Keratinocyte (primary cell): ENCODE results near the gene VCX3B. TPM values are rescaled to one million over a fixed set of nuclear protein-coding genes. Genes with fewer than 3 reads are reported as not detected.
A peak's percentile ranks its signal among the peaks of the same experiment; 100 is the strongest.

Experiments used
- DNase-seq: peaks from one replicate; pipeline ENCODE4 v3.0.0-alpha.2; 2011; ENCODE audit warnings: low read depth, missing footprints, low spot score
- FAIRE-seq: peaks from 2 replicates; lab custom pipeline; 2011; peaks lifted over from hg19 to GRCh38; lab: Jason Lieb, UNC
- H2AFZ ChIP-seq: 2 replicates; pipeline ENCODE4 v1.6.0; 2012; ENCODE audit warnings: low read length, control low read depth, inconsistent platforms; ENCODE audit not compliant: control insufficient read depth
- H3K27ac ChIP-seq: 2 replicates; pipeline ENCODE4 v1.5.1; 2011; ENCODE audit warnings: low read length; ENCODE audit not compliant: control insufficient read depth, insufficient read depth
- H3K27me3 ChIP-seq: 3 replicates; pipeline ENCODE4 v1.6.0; 2011; ENCODE audit warnings: low read length; ENCODE audit not compliant: control insufficient read depth, insufficient read depth; ENCODE audit errors: extremely low read depth
- H3K36me3 ChIP-seq, 2 experiments: 2 replicates in 1 of 2; 3 replicates in 1 of 2; pipeline ENCODE4 v1.5.1; 2011; ENCODE audit warnings: low read length in 2 of 2, mild to moderate bottlenecking in 1 of 2; ENCODE audit not compliant: control insufficient read depth in 2 of 2, insufficient read depth in 2 of 2; ENCODE audit errors: extremely low read depth in 1 of 2
- H3K4me1 ChIP-seq: 3 replicates; pipeline ENCODE4 v1.5.1; 2011; ENCODE audit warnings: low read length; ENCODE audit not compliant: control insufficient read depth, insufficient read depth; ENCODE audit errors: extremely low read depth
- H3K4me2 ChIP-seq: 3 replicates; pipeline ENCODE4 v1.6.0; 2011; ENCODE audit warnings: low read depth, low read length; ENCODE audit not compliant: control insufficient read depth, insufficient read depth; ENCODE audit errors: extremely low read depth
- H3K4me3 ChIP-seq, 3 experiments: fragments of 200-600 bp in 1 of 3; sonication (generic) in 1 of 3; 2 replicates in 2 of 3; 3 replicates in 1 of 3; pipeline ENCODE4 v1.5.1; 2011 to 2016; ENCODE audit warnings: low read length in 3 of 3, mild to moderate bottlenecking in 3 of 3, control low read depth in 2 of 3, inconsistent platforms in 1 of 3, low read depth in 1 of 3, mixed read lengths in 1 of 3, mixed run types in 1 of 3, moderate library complexity in 1 of 3; ENCODE audit not compliant: control insufficient read depth in 2 of 3, insufficient read depth in 2 of 3; ENCODE audit errors: extremely low read depth in 1 of 3
- H3K79me2 ChIP-seq: 2 replicates; pipeline ENCODE4 v1.6.0; 2012; ENCODE audit warnings: low read length; ENCODE audit not compliant: control insufficient read depth, insufficient read depth
- H3K9ac ChIP-seq: 3 replicates; pipeline ENCODE4 v1.6.0; 2011; ENCODE audit warnings: low read length; ENCODE audit not compliant: control insufficient read depth, insufficient read depth; ENCODE audit errors: extremely low read depth
- H3K9me1 ChIP-seq: 3 replicates; pipeline ENCODE4 v1.6.0; 2011; ENCODE audit warnings: low read length; ENCODE audit not compliant: control insufficient read depth, insufficient read depth; ENCODE audit errors: extremely low read depth
- H3K9me3 ChIP-seq: 2 replicates; pipeline ENCODE4 v1.5.1; 2012; ENCODE audit warnings: low read depth, low read length; ENCODE audit not compliant: control insufficient read depth
- H4K20me1 ChIP-seq: 3 replicates; pipeline ENCODE4 v1.6.0; 2011; ENCODE audit warnings: low read length; ENCODE audit not compliant: control insufficient read depth, insufficient read depth; ENCODE audit errors: extremely low read depth
- EZH2 ChIP-seq: IDR thresholded peaks from one replicate; pipeline ENCODE4 v1.6.1; 2012; ENCODE audit warnings: inconsistent platforms, mild to moderate bottlenecking, low read length, moderate library complexity
- dilution Hi-C: fragments of 300-500 bp; cut with MboI; formaldehyde crosslinking; loops from one replicate; pipeline ENCODE4 v1.7.0; 2020; ENCODE audit warnings: low sequenced_read_pairs; ENCODE audit not compliant: extremely low pct_ligation_motif_present
- polyA plus RNA-seq, 5 experiments: library from polyadenylated mRNA; depleted of rRNA in 3 of 5; stranded (reverse) in 3 of 5; stranded (forward) in 1 of 5; unstranded in 1 of 5; fragments of >200 nt; gene quantifications; 1 replicate in 1 of 5; 2 replicates in 3 of 5; 3 replicates in 1 of 5; pipeline versions ENCODE4 v1.2.1 to v1.2.3, GENCODE V29; 2011 to 2012; ENCODE audit warnings: missing spikeins in 2 of 5, low read depth in 1 of 5, low replicate concordance in 1 of 5
- TF ChIP-seq, protein P1 (sequence below), 3 experiments: IDR thresholded peaks in 1 of 3; conservative IDR thresholded peaks in 1 of 3; optimal IDR thresholded peaks in 1 of 3; 2 replicates in 2 of 3; 3 replicates in 1 of 3; pipeline versions ENCODE3 to v1.5.1; 2011; ENCODE audit warnings: low read length in 3 of 3, mild to moderate bottlenecking in 3 of 3, moderate library complexity in 2 of 3, control low read depth in 1 of 3, inconsistent platforms in 1 of 3; ENCODE audit not compliant: insufficient read depth in 2 of 3; ENCODE audit errors: extremely low read depth in 1 of 3

Gene VCX3B
- polyA plus RNA-seq, 1 donor (not counting 4 experiments of a cell fraction or from before 2014, with no cell fraction given): not detected

DNA sequence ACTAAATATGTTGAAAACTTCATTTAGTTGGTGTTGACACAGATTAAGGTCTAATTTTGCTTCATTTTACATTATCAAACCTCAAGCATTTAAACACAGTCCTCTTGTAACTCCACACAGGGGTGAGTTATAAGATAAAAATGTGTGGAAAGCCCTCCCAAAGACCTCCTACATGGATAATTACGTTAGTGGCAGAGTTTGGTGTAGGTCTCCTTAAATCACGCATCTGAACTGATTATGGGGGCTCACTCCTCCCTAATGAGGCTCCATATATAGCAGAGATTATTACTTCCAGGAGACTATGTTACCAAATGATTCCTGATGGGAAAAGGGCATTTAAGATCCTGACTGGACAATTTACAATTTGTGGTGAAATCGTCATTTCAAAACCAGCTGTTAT is 32.2 kb upstream of the VCX3B start:
- no peak overlapping the region for H3K4me2 ChIP-seq
- dilution Hi-C loops: no loop called here
- DNase-seq (no peak), FAIRE-seq (no peak)
- H3K9ac ChIP-seq: no peak overlapping the region
- no peak overlapping the region for H3K27ac ChIP-seq
- no peaks in the 10 kb centered on the region for H3K4me1 ChIP-seq
- H3K4me3 ChIP-seq: no peak overlapping the region
- H3K27me3 ChIP-seq: no peaks in the 10 kb centered on the region
- no peaks in the 10 kb centered on the region for H3K9me3 ChIP-seq
- H4K20me1 ChIP-seq: no peaks in the 10 kb centered on the region
- H2AFZ ChIP-seq: no peak overlapping the region
- H3K9me1 ChIP-seq: no peaks in the 10 kb centered on the region
- no peaks in the 10 kb centered on the region for H3K79me2 ChIP-seq
- H3K36me3 ChIP-seq: no peaks in the 10 kb centered on the region
- TF ChIP-seq, protein P1, sequence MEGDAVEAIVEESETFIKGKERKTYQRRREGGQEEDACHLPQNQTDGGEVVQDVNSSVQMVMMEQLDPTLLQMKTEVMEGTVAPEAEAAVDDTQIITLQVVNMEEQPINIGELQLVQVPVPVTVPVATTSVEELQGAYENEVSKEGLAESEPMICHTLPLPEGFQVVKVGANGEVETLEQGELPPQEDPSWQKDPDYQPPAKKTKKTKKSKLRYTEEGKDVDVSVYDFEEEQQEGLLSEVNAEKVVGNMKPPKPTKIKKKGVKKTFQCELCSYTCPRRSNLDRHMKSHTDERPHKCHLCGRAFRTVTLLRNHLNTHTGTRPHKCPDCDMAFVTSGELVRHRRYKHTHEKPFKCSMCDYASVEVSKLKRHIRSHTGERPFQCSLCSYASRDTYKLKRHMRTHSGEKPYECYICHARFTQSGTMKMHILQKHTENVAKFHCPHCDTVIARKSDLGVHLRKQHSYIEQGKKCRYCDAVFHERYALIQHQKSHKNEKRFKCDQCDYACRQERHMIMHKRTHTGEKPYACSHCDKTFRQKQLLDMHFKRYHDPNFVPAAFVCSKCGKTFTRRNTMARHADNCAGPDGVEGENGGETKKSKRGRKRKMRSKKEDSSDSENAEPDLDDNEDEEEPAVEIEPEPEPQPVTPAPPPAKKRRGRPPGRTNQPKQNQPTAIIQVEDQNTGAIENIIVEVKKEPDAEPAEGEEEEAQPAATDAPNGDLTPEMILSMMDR (optimal IDR thresholded peaks at IDR 0.05 in 1 of 3, IDR thresholded peaks at IDR 0.05 in 1 of 3, conservative IDR thresholded peaks at IDR 0.05 in 1 of 3; ENCODE audit: extremely low read depth in 1 of 3, insufficient read depth in 2 of 3, low read length in 3 of 3): no peak
- no peak for TF ChIP-seq EZH2

DNA sequence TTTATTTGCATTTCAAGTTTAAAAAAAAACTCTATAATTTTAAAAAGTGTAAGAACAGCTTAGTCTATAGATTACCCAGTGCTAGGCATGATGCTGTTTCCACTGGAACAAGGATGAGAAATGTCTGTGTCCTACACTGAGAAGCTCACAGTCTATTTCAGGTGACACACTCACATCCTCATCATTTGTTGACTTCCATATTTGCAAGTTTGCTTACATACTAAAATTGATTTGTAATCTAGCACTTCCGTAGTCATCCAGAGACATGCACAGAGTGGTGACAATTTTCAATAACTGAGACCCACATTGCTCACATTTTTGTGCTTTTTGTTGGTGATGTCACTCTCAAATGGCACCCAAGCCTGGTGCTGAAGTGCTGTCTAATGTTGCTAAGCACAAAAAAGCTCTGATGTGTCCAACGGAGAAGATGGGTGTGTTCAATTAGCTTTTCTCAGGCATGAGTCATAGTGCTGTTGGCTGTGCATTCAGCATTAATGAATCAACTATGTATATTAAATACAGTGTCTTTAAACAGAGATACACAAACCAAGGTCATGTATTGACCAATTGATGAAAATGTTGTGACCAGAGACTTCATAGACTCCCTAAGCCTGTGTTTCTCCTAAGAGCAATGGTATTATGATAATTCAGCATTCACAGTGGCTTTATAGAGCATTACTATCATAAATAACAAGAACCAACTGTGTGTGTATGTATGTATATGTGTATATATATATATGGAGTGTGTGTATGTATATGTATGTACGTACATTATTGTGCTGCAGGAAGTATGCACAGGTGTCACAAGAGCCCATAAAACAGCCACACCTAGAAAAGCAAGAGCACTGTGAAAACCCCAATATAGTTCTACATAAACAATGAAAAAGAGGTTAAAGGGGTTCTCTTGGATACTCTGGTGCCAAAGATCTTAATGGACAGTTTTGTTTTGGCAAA is 31.2 kb upstream of the VCX3B start:
- no peaks in the 10 kb centered on the region for H3K36me3 ChIP-seq
- no peak overlapping the region for H3K4me2 ChIP-seq
- dilution Hi-C loops: no loop called here
- H3K4me1 ChIP-seq: no peaks in the 10 kb centered on the region
- no peaks in the 10 kb centered on the region for H3K9me3 ChIP-seq
- H3K79me2 ChIP-seq: no peaks in the 10 kb centered on the region
- H4K20me1 ChIP-seq: no peaks in the 10 kb centered on the region
- no peaks in the 10 kb centered on the region for H3K27me3 ChIP-seq
- DNase-seq (no peak), FAIRE-seq (peak; percentile 48)
- no peak overlapping the region for H3K27ac ChIP-seq
- H3K9me1 ChIP-seq: no peaks in the 10 kb centered on the region
- TF ChIP-seq, protein P1 (optimal IDR thresholded peaks at IDR 0.05 in 1 of 3, IDR thresholded peaks at IDR 0.05 in 1 of 3, conservative IDR thresholded peaks at IDR 0.05 in 1 of 3; ENCODE audit: extremely low read depth in 1 of 3, insufficient read depth in 2 of 3, low read length in 3 of 3): no peak
- TF ChIP-seq EZH2: no peak
- H2AFZ ChIP-seq: no peak overlapping the region
- no peak overlapping the region for H3K4me3 ChIP-seq
- H3K9ac ChIP-seq: no peak overlapping the region
